Measurements from ENCODE around the gene DST. TPM values are rescaled to one million over a fixed set of nuclear protein-coding genes. Genes with fewer than 3 reads are reported as not detected.

DST gene
- total RNA-seq, 1 donor from 2014 or later: 259 TPM

- H3K27ac Mint-ChIP-seq: no peak overlapping the region
- H3K4me1 ChIP-seq: no peaks in the 10 kb centered on the region
- H3K27me3 Mint-ChIP-seq (ENCODE audit: insufficient read depth, low read depth): no peaks in the 10 kb centered on the region
- no peak overlapping the region for H3K27ac ChIP-seq
- H4K20me1 ChIP-seq (ENCODE audit: low read depth): no peaks in the 10 kb centered on the region
- no peaks in the 10 kb centered on the region for H3F3A ChIP-seq (ENCODE audit: low read depth)
- H3K79me2 ChIP-seq (ENCODE audit: low read depth): no peaks in the 10 kb centered on the region
- no peaks in the 10 kb centered on the region for H3K27me3 ChIP-seq
- no peak overlapping the region for H3K9ac ChIP-seq
- H3K4me1 Mint-ChIP-seq: no peaks in the 10 kb centered on the region
- no peaks in the 10 kb centered on the region for H3K9me3 Mint-ChIP-seq
- DNase-seq (ENCODE audit: low spot score): no peak
- TF ChIP-seq CTCF (IDR thresholded peaks at IDR 0.05) (no peak), EZH2phosphoT487 (IDR thresholded peaks at IDR 0.05) (no peak), EZH2 (IDR thresholded peaks at IDR 0.05) (no peak)
- peaks cover 39% of the 10 kb centered on the region for H3K36me3 ChIP-seq
- no peaks in the 10 kb centered on the region for H3K9me3 ChIP-seq (ENCODE audit: low read depth)
- H3K4me2 ChIP-seq: no peak overlapping the region
- H3K36me3 Mint-ChIP-seq: peaks cover 44% of the 10 kb centered on the region
- H3K4me3 ChIP-seq: no peak overlapping the region
- H3K4me3 Mint-ChIP-seq: no peak overlapping the region
- H2AFZ ChIP-seq (replicated peaks): no peak overlapping the region
Measured at GRCh38 chr6:56477241-56477640, 165.4 kb downstream of the DST start.

- no peaks in the 10 kb centered on the region for H3K4me1 ChIP-seq
- H3K27me3 ChIP-seq: no peaks in the 10 kb centered on the region
- no peaks in the 10 kb centered on the region for H3K9me3 Mint-ChIP-seq
- TF ChIP-seq EZH2phosphoT487 (IDR thresholded peaks at IDR 0.05) (no peak), EZH2 (IDR thresholded peaks at IDR 0.05) (no peak), CTCF (IDR thresholded peaks at IDR 0.05) (no peak)
- no peak for DNase-seq (ENCODE audit: low spot score)
- no peaks in the 10 kb centered on the region for H3F3A ChIP-seq (ENCODE audit: low read depth)
- no peak overlapping the region for H3K9ac ChIP-seq
- peaks cover 42% of the 10 kb centered on the region for H3K36me3 Mint-ChIP-seq
- no peak overlapping the region for H2AFZ ChIP-seq (replicated peaks)
- no peak overlapping the region for H3K4me3 ChIP-seq
- H3K27ac Mint-ChIP-seq: no peak overlapping the region
- H3K36me3 ChIP-seq: peaks cover 28% of the 10 kb centered on the region
- H3K79me2 ChIP-seq (ENCODE audit: low read depth): no peaks in the 10 kb centered on the region
- no peak overlapping the region for H3K4me3 Mint-ChIP-seq
- no peaks in the 10 kb centered on the region for H3K9me3 ChIP-seq (ENCODE audit: low read depth)
- H3K27ac ChIP-seq: no peak overlapping the region
- no peak overlapping the region for H3K4me2 ChIP-seq
- no peaks in the 10 kb centered on the region for H3K27me3 Mint-ChIP-seq (ENCODE audit: insufficient read depth, low read depth)
- H4K20me1 ChIP-seq (ENCODE audit: low read depth): no peaks in the 10 kb centered on the region
- H3K4me1 Mint-ChIP-seq: no peaks in the 10 kb centered on the region
Measured at GRCh38 chr6:56475736-56476457, 166.8 kb downstream of the DST start.

GRCh38 chr6:56474532-56474931, 168.2 kb downstream of the DST start:
- Histone ChIP-seq H3F3A (ENCODE audit: low read depth) (no peaks in the 10 kb centered on the region), H3K9ac (no peak overlapping the region), H3K4me3 (no peak overlapping the region), H3K27ac (no peak overlapping the region), H2AFZ (replicated peaks) (no peak overlapping the region), H3K4me2 (no peak overlapping the region), H3K4me1 (no peaks in the 10 kb centered on the region), H4K20me1 (ENCODE audit: low read depth) (no peaks in the 10 kb centered on the region), H3K9me3 (ENCODE audit: low read depth) (no peaks in the 10 kb centered on the region), H3K36me3 (peaks cover 20% of the 10 kb centered on the region), H3K27me3 (no peaks in the 10 kb centered on the region), H3K79me2 (ENCODE audit: low read depth) (no peaks in the 10 kb centered on the region)
- DNase-seq (ENCODE audit: low spot score): no peak
- no peak for TF ChIP-seq EZH2phosphoT487 (IDR thresholded peaks at IDR 0.05)
- no peak for TF ChIP-seq CTCF (IDR thresholded peaks at IDR 0.05)
- no peak for TF ChIP-seq EZH2 (IDR thresholded peaks at IDR 0.05)
- peaks cover 38% of the 10 kb centered on the region for H3K36me3 Mint-ChIP-seq
- H3K9me3 Mint-ChIP-seq: no peaks in the 10 kb centered on the region
- no peak overlapping the region for H3K27ac Mint-ChIP-seq
- no peak overlapping the region for H3K4me3 Mint-ChIP-seq
- H3K27me3 Mint-ChIP-seq (ENCODE audit: insufficient read depth, low read depth): no peaks in the 10 kb centered on the region
- no peaks in the 10 kb centered on the region for H3K4me1 Mint-ChIP-seq
